Activated CD8-positive, alpha-beta T cell treated with anti-CD3 and anti-CD28 coated beads for 36 hours (primary cell): ENCODE measurements around the gene SRCIN1. TPM values are rescaled to one million over a fixed set of nuclear protein-coding genes. Genes with fewer than 3 reads are reported as not detected.
"Not testable (repeated sequence)": the region's sequence is repeated elsewhere in the genome, so short reads cannot be mapped to it uniquely, and the experiment has no call there.

ENCODE experiments used
- ATAC-seq: fragments of 200-7000 bp; cut with Tn5 transposase; one replicate; pipeline ENCODE4 v1.10.0; 2021; ENCODE audit warnings: mild to moderate bottlenecking, moderate library complexity
- CTCF ChIA-PET: fragments of 350-600 bp; sonication (Branson Sonifier 250); formaldehyde crosslinking; loops from one replicate; lab custom pipeline; 2021; ENCODE audit warnings: antibody characterized with exemption; lab: Charles Lee
- POLR2A ChIA-PET: fragments of 350-600 bp; sonication (Branson Sonifier 250); formaldehyde crosslinking; loops from one replicate; lab custom pipeline; 2021; ENCODE audit warnings: antibody characterized with exemption; lab: Charles Lee
- DNase-seq: peaks from one replicate; pipeline ENCODE4 v3.0.0-alpha.2; 2020
- H3K27ac Mint-ChIP-seq: one replicate; pipeline ENCODE4 v1.8.0; 2021; ENCODE audit warnings: mild to moderate bottlenecking, mixed read lengths
- H3K27me3 Mint-ChIP-seq: one replicate; pipeline ENCODE4 v1.8.0; 2021; ENCODE audit warnings: mixed read lengths
- H3K36me3 Mint-ChIP-seq: one replicate; pipeline ENCODE4 v1.8.0; 2021; ENCODE audit warnings: low read depth, mixed read lengths
- H3K4me1 Mint-ChIP-seq: one replicate; pipeline ENCODE4 v1.8.0; 2021; ENCODE audit warnings: low read depth, mixed read lengths
- H3K4me3 Mint-ChIP-seq: one replicate; pipeline ENCODE4 v1.8.0; 2021; ENCODE audit warnings: mild to moderate bottlenecking, moderate library complexity, mixed read lengths
- H3K9me3 Mint-ChIP-seq: one replicate; pipeline ENCODE4 v1.8.0; 2021; ENCODE audit warnings: mixed read lengths
- CTCF ChIP-seq: fragments of 200-600 bp; IDR thresholded peaks from one replicate; pipeline ENCODE4 v1.8.0; 2022; ENCODE audit warnings: antibody characterized with exemption, mild to moderate bottlenecking
- intact Hi-C: fragments of 100-400 bp; cut with micrococcal nuclease; formaldehyde crosslinking; loops from one replicate; pipeline ENCODE4 v1.10.0; 2022
- total RNA-seq, 2 experiments: library from RNA; stranded (reverse); gene quantifications; one replicate each; pipeline ENCODE4 v1.2.3, GENCODE V29; 2021

The SRCIN1 gene
- total RNA-seq, 2 experiments from 2014 or later: 0.74 to 1.1 TPM

- ChIA-PET POLR2A (no interaction called here), CTCF (no interaction called here)
- Mint-ChIP-seq H3K27ac (no peak overlapping the region), H3K36me3 (no peaks in the 10 kb centered on the region), H3K4me1 (no peaks in the 10 kb centered on the region), H3K9me3 (no peaks in the 10 kb centered on the region), H3K4me3 (no peak overlapping the region), H3K27me3 (peaks cover 14% of the 10 kb centered on the region)
- no peak for TF ChIP-seq CTCF
- intact Hi-C loops: no loop called here
- DNase-seq: no peak
- ATAC-seq: no peak
Observed at GRCh38 chr17:38504216-38504615, 101.5 kb downstream of the SRCIN1 start.

GRCh38 chr17:38503286-38503913 is 102.4 kb downstream of the SRCIN1 start:
- H3K4me3 Mint-ChIP-seq, ATAC-seq, H3K36me3 Mint-ChIP-seq, H3K4me1 Mint-ChIP-seq, CTCF ChIA-PET, H3K27me3 Mint-ChIP-seq, POLR2A ChIA-PET, H3K9me3 Mint-ChIP-seq, intact Hi-C loops, DNase-seq, H3K27ac Mint-ChIP-seq: not testable (repeated sequence)

- H3K4me1 Mint-ChIP-seq, H3K4me3 Mint-ChIP-seq, CTCF ChIA-PET, POLR2A ChIA-PET, H3K36me3 Mint-ChIP-seq, ATAC-seq, DNase-seq, H3K27ac Mint-ChIP-seq, H3K9me3 Mint-ChIP-seq, H3K27me3 Mint-ChIP-seq, intact Hi-C loops: not testable (repeated sequence)
Observed at GRCh38 chr17:38501718-38502117, 104.0 kb downstream of the SRCIN1 start.

- H3K27me3 Mint-ChIP-seq, ATAC-seq, H3K4me3 Mint-ChIP-seq, H3K9me3 Mint-ChIP-seq, POLR2A ChIA-PET, H3K36me3 Mint-ChIP-seq, intact Hi-C loops, DNase-seq, CTCF ChIA-PET, H3K4me1 Mint-ChIP-seq, H3K27ac Mint-ChIP-seq: not testable (repeated sequence)
Observed at GRCh38 chr17:38499230-38499629, 106.5 kb downstream of the SRCIN1 start.

GRCh38 chr17:38498353-38498752 is 107.4 kb downstream of the SRCIN1 start:
- Mint-ChIP-seq H3K36me3 (no peaks in the 10 kb centered on the region), H3K9me3 (peaks cover 2% of the 10 kb centered on the region), H3K27me3 (peaks cover 3% of the 10 kb centered on the region), H3K27ac (no peak overlapping the region), H3K4me1 (no peaks in the 10 kb centered on the region), H3K4me3 (no peak overlapping the region)
- ChIA-PET POLR2A (no interaction called here), CTCF (interaction anchor here (0.9 kb wide), 1 partner anchor 11 kb away, joined by 3 read pairs; no protein-coding TSS in a partner anchor)
- DNase-seq (no peak), ATAC-seq (no peak)
- no peak for TF ChIP-seq CTCF
- intact Hi-C loops: no loop called here

- ATAC-seq, DNase-seq, H3K4me1 Mint-ChIP-seq, H3K27me3 Mint-ChIP-seq, H3K36me3 Mint-ChIP-seq, H3K9me3 Mint-ChIP-seq, intact Hi-C loops, POLR2A ChIA-PET, H3K4me3 Mint-ChIP-seq, H3K27ac Mint-ChIP-seq: not testable (repeated sequence)
- CTCF ChIA-PET: interaction anchor here (0.9 kb wide), 1 partner anchor 12 kb away, joined by 3 read pairs; no protein-coding TSS in a partner anchor
Observed at GRCh38 chr17:38497656-38498055, 108.1 kb downstream of the SRCIN1 start.

- H3K27ac Mint-ChIP-seq, DNase-seq, POLR2A ChIA-PET, H3K4me3 Mint-ChIP-seq, H3K27me3 Mint-ChIP-seq, H3K9me3 Mint-ChIP-seq, ATAC-seq, H3K36me3 Mint-ChIP-seq, H3K4me1 Mint-ChIP-seq: not testable (repeated sequence)
- intact Hi-C loops: loop anchor here (5.0 kb wide), 2 partner anchors 72 to 88 kb away; no protein-coding TSS in a partner anchor
- CTCF ChIA-PET: interaction anchor here (1.2 kb wide), 1 partner anchor 43 kb away, joined by 4 read pairs; no protein-coding TSS in a partner anchor
Observed at GRCh38 chr17:38494152-38494551, 111.6 kb downstream of the SRCIN1 start.
